A549 (cell line): ENCODE results near the gene RBM44. TPM values are rescaled to one million over a fixed set of nuclear protein-coding genes. Genes with fewer than 3 reads are reported as not detected.

Source experiments
- ATAC-seq, 2 experiments: fragments of 200-7000 bp in 1 of 2; fragments of >200 bp in 1 of 2; cut with Nextera tagmentation in 1 of 2; cut with Tn5 transposase in 1 of 2; 3 replicates each; pipeline versions ENCODE4 v1.8.0 to v1.9.1; 2018 to 2020; ENCODE audit warnings: mild to moderate bottlenecking in 1 of 2, moderate library complexity in 1 of 2
- CTCF ChIA-PET: fragments of 300-600 bp; sonication (Branson Sonifier 250); formaldehyde crosslinking; extraction: SDS; loops from one replicate; lab custom pipeline; 2021; ENCODE audit warnings: antibody characterized with exemption, inconsistent platforms; lab: Yijun Ruan, JAX
- POLR2A ChIA-PET: fragments of 350-600 bp; formaldehyde crosslinking; extraction: SDS; loops from one replicate; lab custom pipeline; 2021; ENCODE audit warnings: antibody characterized with exemption, inconsistent platforms; lab: Yijun Ruan, JAX
- DNase-seq, 2 experiments: peaks; one replicate each; pipeline versions ENCODE4 v3.0.0 to v3.0.0-alpha.2; 2011 to 2016; ENCODE audit warnings: low read depth in 1 of 2, low spot score in 1 of 2
- FAIRE-seq: peaks from 2 replicates; lab custom pipeline; 2011; peaks lifted over from hg19 to GRCh38; lab: Jason Lieb, UNC
- H3K27ac ChIP-seq, 2 experiments: fragments of >200 bp; sonication (Bioruptor Twin); formaldehyde crosslinking; 3 replicates each; pipeline ENCODE4 v1.5.1; 2016 to 2017
- H3K4me1 ChIP-seq: fragments of >200 bp; sonication (Bioruptor Twin); formaldehyde crosslinking; 3 replicates; pipeline ENCODE4 v1.6.1; 2016
- H3K4me2 ChIP-seq: fragments of >200 bp; sonication (Bioruptor Twin); formaldehyde crosslinking; 3 replicates; pipeline ENCODE4 v1.6.1; 2016
- H3K4me3 ChIP-seq: fragments of >200 bp; sonication (Bioruptor Twin); formaldehyde crosslinking; 3 replicates; pipeline ENCODE4 v1.5.1; 2016
- H3K9me3 ChIP-seq: fragments of >200 bp; sonication (Bioruptor Twin); formaldehyde crosslinking; 3 replicates; pipeline ENCODE4 v1.6.1; 2016
- BCL3 ChIP-seq: fragments of >200 bp; sonication (Bioruptor Twin); formaldehyde crosslinking; IDR thresholded peaks from 3 replicates; pipeline ENCODE4 v1.6.1; 2016
- BHLHE40 ChIP-seq: IDR thresholded peaks from 2 replicates; pipeline ENCODE4 v1.6.1; 2012; ENCODE audit warnings: low read depth, low read length, inconsistent platforms
- CEBPB ChIP-seq, 2 experiments: fragments of >200 bp in 1 of 2; sonication (Bioruptor Twin) in 1 of 2; formaldehyde crosslinking in 1 of 2; IDR thresholded peaks; 2 replicates each; pipeline ENCODE4 v1.6.1; 2012 to 2016
- CHD4 ChIP-seq: fragments of 200-600 bp; sonication (generic); IDR thresholded peaks from 2 replicates; pipeline ENCODE4 v1.6.1; 2016; ENCODE audit warnings: antibody characterized with exemption, mild to moderate bottlenecking, borderline replicate concordance
- EP300 ChIP-seq, 2 experiments: fragments of >200 bp; sonication (Bioruptor Twin); formaldehyde crosslinking; IDR thresholded peaks; 2 replicates in 1 of 2; 3 replicates in 1 of 2; pipeline ENCODE4 v1.6.1; 2016 to 2017
- HDAC2 ChIP-seq: fragments of 200-600 bp; sonication (generic); IDR thresholded peaks from 2 replicates; pipeline ENCODE4 v1.6.1; 2016
- HOXA7 ChIP-seq: fragments of 250-450 bp; sonication (Bioruptor Pico); IDR thresholded peaks from 2 replicates; pipeline ENCODE4 v1.5.0; 2020; ENCODE audit warnings: mild to moderate bottlenecking, moderate library complexity
- HOXB5 ChIP-seq: fragments of 250-450 bp; sonication (Bioruptor Pico); IDR thresholded peaks from 2 replicates; pipeline ENCODE4 v1.5.0; 2020; ENCODE audit warnings: mild to moderate bottlenecking, moderate library complexity
- JUN ChIP-seq, 2 experiments: fragments of >200 bp; sonication (Bioruptor Twin); formaldehyde crosslinking; IDR thresholded peaks; 2 replicates in 1 of 2; 3 replicates in 1 of 2; pipeline ENCODE4 v1.6.1; 2016 to 2017
- KDM1A ChIP-seq: fragments of 200-600 bp; sonication (generic); IDR thresholded peaks from 2 replicates; pipeline ENCODE4 v1.6.1; 2016; ENCODE audit warnings: low read depth, mild to moderate bottlenecking
- MYC ChIP-seq: IDR thresholded peaks from 2 replicates; pipeline ENCODE4 v1.6.1; 2012; ENCODE audit warnings: mild to moderate bottlenecking, inconsistent platforms, low read length, improper control_type of control experiment, borderline replicate concordance
- NPAS2 ChIP-seq: fragments of 250-450 bp; sonication (Bioruptor Pico); IDR thresholded peaks from 2 replicates; pipeline ENCODE4 v1.8.0; 2022; ENCODE audit warnings: mild to moderate bottlenecking, moderate library complexity, borderline replicate concordance
- PHF8 ChIP-seq: fragments of 200-600 bp; sonication (generic); IDR thresholded peaks from 2 replicates; pipeline ENCODE4 v1.6.1; 2016; ENCODE audit warnings: low read depth, mild to moderate bottlenecking, antibody characterized with exemption, moderate library complexity, borderline replicate concordance
- POLR2A ChIP-seq: IDR thresholded peaks from 2 replicates; pipeline ENCODE4 v1.6.1; 2012; ENCODE audit warnings: mild to moderate bottlenecking, low read length
- POLR2AphosphoS2 ChIP-seq: conservative IDR thresholded peaks from 2 replicates; pipeline ENCODE4 v1.6.1; 2012; ENCODE audit warnings: low read length, improper control_type of control experiment, inconsistent platforms
- RARB ChIP-seq: fragments of 250-450 bp; sonication (Bioruptor Pico); IDR thresholded peaks from 2 replicates; pipeline ENCODE4 v1.8.0; 2021; ENCODE audit warnings: mild to moderate bottlenecking, moderate library complexity
- RCOR1 ChIP-seq: fragments of 150-350 bp; IDR thresholded peaks from 2 replicates; pipeline ENCODE4 v1.6.1; 2014; ENCODE audit warnings: antibody characterized with exemption, low read length, low read depth
- ZNF302 ChIP-seq: fragments of 250-450 bp; sonication (Bioruptor Pico); IDR thresholded peaks from 2 replicates; pipeline ENCODE4 v1.9.0; 2021; ENCODE audit warnings: inconsistent platforms, mild to moderate bottlenecking, moderate library complexity
- WGBS: methylation state at CpG from one replicate; pipeline ENCODE4 v1.1.6; 2017; ENCODE audit errors: missing lambda C conversion rate; 5-methylcytosine and 5-hydroxymethylcytosine counted together
- polyA plus RNA-seq, 4 experiments: library from polyadenylated mRNA; depleted of rRNA in 3 of 4; stranded (reverse); fragments of >200 nt; fragmentation: RNase III in 1 of 4; extraction: RNeasy Plus Mini Kit Qiagen cat#74134 plus additional on column Dnase treatment in 1 of 4; gene quantifications; 2 replicates in 3 of 4; 3 replicates in 1 of 4; pipeline ENCODE4 v1.2.3, GENCODE V29; 2011 to 2017
- TF ChIP-seq, protein P1 (sequence below): fragments of 250-450 bp; sonication (Bioruptor Pico); IDR thresholded peaks from 2 replicates; pipeline ENCODE4 v1.5.0; 2020; ENCODE audit warnings: low read depth, mild to moderate bottlenecking, moderate library complexity
- TF ChIP-seq, protein P2 (sequence below): fragments of 450-650 bp; IDR thresholded peaks from 2 replicates; pipeline ENCODE4 v1.6.1; 2014; ENCODE audit warnings: antibody characterized with exemption

The RBM44 gene
- polyA plus RNA-seq, 2 of the 4 experiments (the other 2 are of a cell fraction) = 0.30 to 0.87 TPM

DNA sequence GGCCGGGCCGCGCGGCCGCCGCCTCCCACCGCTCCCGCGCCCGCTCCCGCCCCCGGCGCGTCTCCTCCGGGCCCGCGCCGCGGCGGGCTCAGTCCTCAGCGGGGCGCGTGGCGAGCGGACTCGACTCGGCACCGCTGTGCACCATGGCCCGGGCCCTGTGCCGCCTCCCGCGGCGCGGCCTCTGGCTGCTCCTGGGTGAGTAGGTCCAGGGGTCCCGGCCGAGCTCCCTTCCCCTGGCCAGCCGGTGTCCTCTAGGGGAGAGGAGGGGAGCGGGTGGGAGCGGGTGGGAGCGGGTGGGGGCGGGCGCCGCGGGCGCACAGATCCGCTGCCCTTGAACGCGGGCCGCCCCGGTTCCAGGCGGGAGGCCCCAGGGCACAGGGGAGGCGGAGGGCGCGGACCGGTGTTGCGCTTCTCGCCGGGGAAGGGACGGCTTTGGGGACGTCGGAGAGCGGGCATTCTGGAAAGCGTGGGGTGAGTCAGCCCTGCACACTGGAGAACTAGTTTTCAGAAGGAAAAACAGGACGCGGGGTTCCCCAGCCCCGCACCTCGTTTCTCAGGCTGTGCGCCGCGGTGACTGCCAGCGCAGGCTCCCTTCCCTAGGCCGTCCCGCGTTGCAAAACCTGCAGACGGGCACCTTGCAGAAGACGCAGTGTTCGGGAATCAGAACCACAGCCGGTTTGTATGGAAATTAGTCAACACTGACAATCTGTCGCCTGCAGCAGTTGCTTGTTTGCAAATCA lies 61.1 kb downstream of the RBM44 start, which contains the start of gene RAMP1:
Gene RAMP1, plus strand, starts transcription at position 91 of the 740 bp plus-strand sequence. Its CDS starts 53 bp downstream, at position 144.
- ATAC-seq (no peak), FAIRE-seq (no peak), DNase-seq (no peak)
- ChIA-PET POLR2A (no interaction called here), CTCF (interaction anchor here (0.5 kb wide), 1 partner anchor 1989 kb away, joined by 3 read pairs; no protein-coding TSS in a partner anchor)
- H3K4me3 ChIP-seq = no peak within 1 kb of the TSS
- peak within 1 kb of the TSS; percentile 55; the same call in 2 of the 3 replicates for H3K4me2 ChIP-seq
- peak within 1 kb of the TSS; percentile 10 to 18; a peak in 1 of 6 replicates for H3K27ac ChIP-seq
- H3K4me1 ChIP-seq = peaks cover 30% of the 10 kb centered on the region
- 92% methylated on average over 29 of the region's 79 CpGs for WGBS
- TF ChIP-seq, protein P1, sequence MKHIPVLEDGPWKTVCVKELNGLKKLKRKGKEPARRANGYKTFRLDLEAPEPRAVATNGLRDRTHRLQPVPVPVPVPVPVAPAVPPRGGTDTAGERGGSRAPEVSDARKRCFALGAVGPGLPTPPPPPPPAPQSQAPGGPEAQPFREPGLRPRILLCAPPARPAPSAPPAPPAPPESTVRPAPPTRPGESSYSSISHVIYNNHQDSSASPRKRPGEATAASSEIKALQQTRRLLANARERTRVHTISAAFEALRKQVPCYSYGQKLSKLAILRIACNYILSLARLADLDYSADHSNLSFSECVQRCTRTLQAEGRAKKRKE = no peak
- TF ChIP-seq RCOR1 (no peak), POLR2A (no peak), CEBPB (IDR thresholded peaks at IDR 0.05) (no peak), POLR2AphosphoS2 (no peak), BCL3 (no peak)
- no peaks in the 10 kb centered on the region for H3K9me3 ChIP-seq

DNA sequence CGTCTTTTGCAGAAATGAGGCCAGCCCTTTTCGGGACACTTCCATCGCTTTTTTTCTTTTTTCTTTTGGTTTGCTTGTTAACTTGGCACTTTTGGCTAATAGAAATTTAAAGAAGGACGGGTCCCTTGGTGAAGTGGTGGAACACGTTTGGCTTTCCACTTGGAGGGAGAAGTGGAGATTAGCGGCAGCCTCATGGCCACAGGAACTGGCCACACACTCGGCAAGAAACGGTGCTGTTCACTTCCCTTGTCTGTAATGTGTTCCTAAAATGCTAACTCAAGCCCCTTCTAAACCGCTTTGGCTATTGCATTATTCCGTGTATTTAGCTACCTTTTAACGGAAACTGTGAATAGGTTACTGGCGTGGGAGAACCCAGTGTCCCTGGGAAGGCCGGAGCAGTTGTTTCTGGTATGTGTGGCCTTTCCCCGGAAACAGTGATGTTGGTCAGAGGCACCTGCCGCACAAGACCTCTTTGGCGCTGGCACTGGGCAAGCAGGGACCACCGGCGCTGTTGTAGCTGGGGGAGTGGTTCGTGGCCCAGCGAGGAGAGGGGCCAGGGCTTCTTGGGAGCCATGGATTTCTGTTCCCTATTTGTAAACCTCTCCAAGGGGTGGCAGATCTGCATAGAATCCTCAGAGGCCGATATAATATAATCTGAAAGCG lies 61.8 kb downstream of the RBM44 start:
- FAIRE-seq (no peak), ATAC-seq (no peak), DNase-seq (no peak)
- ChIA-PET CTCF (no interaction called here), POLR2A (no interaction called here)
- Histone ChIP-seq H3K4me1 (peaks cover 36% of the 10 kb centered on the region), H3K4me2 (peak overlapping the region; percentile 55), H3K4me3 (no peak overlapping the region), H3K27ac (peak overlapping the region; percentile 10 to 18; a peak in 1 of 6 replicates), H3K9me3 (no peaks in the 10 kb centered on the region)
- WGBS = 92% methylated on average over 22 of the region's 22 CpGs
- no peak for TF ChIP-seq NPAS2 (CRISPR knock-in tag)
- no peak for TF ChIP-seq HOXA7 (CRISPR knock-in tag)
- no peak for TF ChIP-seq RARB (CRISPR knock-in tag)
- no peak for TF ChIP-seq EP300 (IDR thresholded peaks at IDR 0.05)
- TF ChIP-seq, protein P2, sequence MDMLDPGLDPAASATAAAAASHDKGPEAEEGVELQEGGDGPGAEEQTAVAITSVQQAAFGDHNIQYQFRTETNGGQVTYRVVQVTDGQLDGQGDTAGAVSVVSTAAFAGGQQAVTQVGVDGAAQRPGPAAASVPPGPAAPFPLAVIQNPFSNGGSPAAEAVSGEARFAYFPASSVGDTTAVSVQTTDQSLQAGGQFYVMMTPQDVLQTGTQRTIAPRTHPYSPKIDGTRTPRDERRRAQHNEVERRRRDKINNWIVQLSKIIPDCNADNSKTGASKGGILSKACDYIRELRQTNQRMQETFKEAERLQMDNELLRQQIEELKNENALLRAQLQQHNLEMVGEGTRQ = no peak
- TF ChIP-seq PHF8 = no peak

GRCh38 chr2:237861875-237862527 lies 63.4 kb downstream of the RBM44 start:
- FAIRE-seq (no peak), DNase-seq (peak in 1 of 2 experiments; percentile 15), ATAC-seq (no peak)
- Histone ChIP-seq H3K4me3 (no peak overlapping the region), H3K9me3 (no peaks in the 10 kb centered on the region), H3K4me2 (peak overlapping the region; percentile 55), H3K4me1 (peaks cover 49% of the 10 kb centered on the region), H3K27ac (peak overlapping the region in 1 of 2 experiments; percentile 10; a peak in 1 of 6 replicates)
- no peak for TF ChIP-seq JUN (IDR thresholded peaks at IDR 0.05)
- no peak for TF ChIP-seq MYC
- TF ChIP-seq CHD4 = no peak
- no peak for TF ChIP-seq HOXB5 (CRISPR knock-in tag)
- no peak for TF ChIP-seq BHLHE40
- TF ChIP-seq ZNF302 (CRISPR knock-in tag) = no peak
- TF ChIP-seq HDAC2 = no peak
- no peak for TF ChIP-seq KDM1A
- ChIA-PET POLR2A (no interaction called here), CTCF (interaction anchor here (0.5 to 0.6 kb wide), 2 partner anchors 320 to 340 kb away, joined by 3 read pairs; no protein-coding TSS in a partner anchor)
- WGBS = 81% methylated on average over 11 of the region's 11 CpGs
